HCT116 (cell line): ENCODE measurements around the gene EXOSC7.

Experiments used
- EZH2 ChIP-seq: fragments of 200-600 bp; sonication (generic); IDR thresholded peaks from 2 replicates; pipeline ENCODE4 v1.6.1; 2017; ENCODE audit warnings: antibody characterized with exemption, mixed run types
- EZH2phosphoT487 ChIP-seq: fragments of 200-600 bp; IDR thresholded peaks from 2 replicates; pipeline ENCODE4 v1.6.1; 2018; ENCODE audit warnings: antibody characterized with exemption, borderline replicate concordance
- JUND ChIP-seq: IDR thresholded peaks from 2 replicates; pipeline ENCODE4 v1.6.1; 2012
- RAD21 ChIP-seq: IDR thresholded peaks from 2 replicates; pipeline ENCODE4 v1.6.1; 2012; ENCODE audit warnings: low read depth, mild to moderate bottlenecking
- YY1 ChIP-seq: IDR thresholded peaks from 2 replicates; pipeline ENCODE4 v1.6.1; 2011; ENCODE audit warnings: low read length, low read depth, moderate library complexity, mild to moderate bottlenecking; ENCODE audit not compliant: insufficient replicate concordance; ENCODE audit errors: extremely low read depth
- ZFX ChIP-seq: fragments of 450-650 bp; IDR thresholded peaks from 2 replicates; pipeline ENCODE4 v1.6.1; 2017
- TF ChIP-seq, protein P1 (sequence below), 3 experiments: fragments of 200-600 bp in 1 of 3; sonication (generic) in 1 of 3; IDR thresholded peaks in 2 of 3; conservative IDR thresholded peaks in 1 of 3; 2 replicates each; pipeline ENCODE4 v1.5.1; 2012 to 2017; ENCODE audit warnings: low read depth in 2 of 3, low read length in 2 of 3, antibody characterized with exemption in 1 of 3, borderline replicate concordance in 1 of 3, control low read depth in 1 of 3, mild to moderate bottlenecking in 1 of 3, mixed read lengths in 1 of 3, mixed run types in 1 of 3, moderate library complexity in 1 of 3; ENCODE audit not compliant: insufficient read depth in 1 of 3
- TF ChIP-seq, protein P2 (sequence below): IDR thresholded peaks from 2 replicates; pipeline ENCODE4 v1.6.1; 2012; ENCODE audit warnings: low read depth

DNA sequence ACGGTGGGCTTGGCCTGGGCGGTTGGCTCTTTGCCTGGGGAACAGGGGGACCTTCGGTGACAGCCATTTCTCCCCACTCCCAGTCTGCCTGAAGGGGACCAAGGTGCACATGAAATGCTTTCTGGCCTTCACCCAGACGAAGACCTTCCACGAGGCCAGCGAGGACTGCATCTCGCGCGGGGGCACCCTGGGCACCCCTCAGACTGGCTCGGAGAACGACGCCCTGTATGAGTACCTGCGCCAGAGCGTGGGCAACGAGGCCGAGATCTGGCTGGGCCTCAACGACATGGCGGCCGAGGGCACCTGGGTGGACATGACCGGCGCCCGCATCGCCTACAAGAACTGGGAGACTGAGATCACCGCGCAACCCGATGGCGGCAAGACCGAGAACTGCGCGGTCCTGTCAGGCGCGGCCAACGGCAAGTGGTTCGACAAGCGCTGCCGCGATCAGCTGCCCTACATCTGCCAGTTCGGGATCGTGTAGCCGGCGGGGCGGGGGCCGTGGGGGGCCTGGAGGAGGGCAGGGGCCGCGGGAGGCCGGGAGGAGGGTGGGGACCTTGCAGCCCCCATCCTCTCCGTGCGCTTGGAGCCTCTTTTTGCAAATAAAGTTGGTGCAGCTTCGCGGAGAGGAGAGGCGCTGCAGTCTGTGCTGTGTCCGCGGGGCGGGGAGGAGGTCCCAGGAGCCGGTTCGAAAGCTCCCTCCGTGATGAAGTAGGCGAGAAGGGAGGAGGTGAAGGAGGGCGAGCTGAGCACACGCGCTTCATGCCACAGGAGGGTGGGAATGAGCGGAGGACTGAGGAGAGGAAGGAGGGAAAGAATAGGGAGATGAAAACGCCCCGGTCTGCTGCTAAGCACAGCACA is 59.6 kb downstream of the EXOSC7 start:
- TF ChIP-seq, protein P1, sequence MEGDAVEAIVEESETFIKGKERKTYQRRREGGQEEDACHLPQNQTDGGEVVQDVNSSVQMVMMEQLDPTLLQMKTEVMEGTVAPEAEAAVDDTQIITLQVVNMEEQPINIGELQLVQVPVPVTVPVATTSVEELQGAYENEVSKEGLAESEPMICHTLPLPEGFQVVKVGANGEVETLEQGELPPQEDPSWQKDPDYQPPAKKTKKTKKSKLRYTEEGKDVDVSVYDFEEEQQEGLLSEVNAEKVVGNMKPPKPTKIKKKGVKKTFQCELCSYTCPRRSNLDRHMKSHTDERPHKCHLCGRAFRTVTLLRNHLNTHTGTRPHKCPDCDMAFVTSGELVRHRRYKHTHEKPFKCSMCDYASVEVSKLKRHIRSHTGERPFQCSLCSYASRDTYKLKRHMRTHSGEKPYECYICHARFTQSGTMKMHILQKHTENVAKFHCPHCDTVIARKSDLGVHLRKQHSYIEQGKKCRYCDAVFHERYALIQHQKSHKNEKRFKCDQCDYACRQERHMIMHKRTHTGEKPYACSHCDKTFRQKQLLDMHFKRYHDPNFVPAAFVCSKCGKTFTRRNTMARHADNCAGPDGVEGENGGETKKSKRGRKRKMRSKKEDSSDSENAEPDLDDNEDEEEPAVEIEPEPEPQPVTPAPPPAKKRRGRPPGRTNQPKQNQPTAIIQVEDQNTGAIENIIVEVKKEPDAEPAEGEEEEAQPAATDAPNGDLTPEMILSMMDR (IDR thresholded peaks at IDR 0.05 in 2 of 3, conservative IDR thresholded peaks at IDR 0.05 in 1 of 3; ENCODE audit: borderline replicate concordance in 1 of 3, insufficient read depth in 1 of 3, low read depth in 2 of 3, low read length in 2 of 3), result no peak
- no peak for TF ChIP-seq EZH2
- TF ChIP-seq JUND, result no peak
- no peak for TF ChIP-seq EZH2phosphoT487
- TF ChIP-seq, protein P2, sequence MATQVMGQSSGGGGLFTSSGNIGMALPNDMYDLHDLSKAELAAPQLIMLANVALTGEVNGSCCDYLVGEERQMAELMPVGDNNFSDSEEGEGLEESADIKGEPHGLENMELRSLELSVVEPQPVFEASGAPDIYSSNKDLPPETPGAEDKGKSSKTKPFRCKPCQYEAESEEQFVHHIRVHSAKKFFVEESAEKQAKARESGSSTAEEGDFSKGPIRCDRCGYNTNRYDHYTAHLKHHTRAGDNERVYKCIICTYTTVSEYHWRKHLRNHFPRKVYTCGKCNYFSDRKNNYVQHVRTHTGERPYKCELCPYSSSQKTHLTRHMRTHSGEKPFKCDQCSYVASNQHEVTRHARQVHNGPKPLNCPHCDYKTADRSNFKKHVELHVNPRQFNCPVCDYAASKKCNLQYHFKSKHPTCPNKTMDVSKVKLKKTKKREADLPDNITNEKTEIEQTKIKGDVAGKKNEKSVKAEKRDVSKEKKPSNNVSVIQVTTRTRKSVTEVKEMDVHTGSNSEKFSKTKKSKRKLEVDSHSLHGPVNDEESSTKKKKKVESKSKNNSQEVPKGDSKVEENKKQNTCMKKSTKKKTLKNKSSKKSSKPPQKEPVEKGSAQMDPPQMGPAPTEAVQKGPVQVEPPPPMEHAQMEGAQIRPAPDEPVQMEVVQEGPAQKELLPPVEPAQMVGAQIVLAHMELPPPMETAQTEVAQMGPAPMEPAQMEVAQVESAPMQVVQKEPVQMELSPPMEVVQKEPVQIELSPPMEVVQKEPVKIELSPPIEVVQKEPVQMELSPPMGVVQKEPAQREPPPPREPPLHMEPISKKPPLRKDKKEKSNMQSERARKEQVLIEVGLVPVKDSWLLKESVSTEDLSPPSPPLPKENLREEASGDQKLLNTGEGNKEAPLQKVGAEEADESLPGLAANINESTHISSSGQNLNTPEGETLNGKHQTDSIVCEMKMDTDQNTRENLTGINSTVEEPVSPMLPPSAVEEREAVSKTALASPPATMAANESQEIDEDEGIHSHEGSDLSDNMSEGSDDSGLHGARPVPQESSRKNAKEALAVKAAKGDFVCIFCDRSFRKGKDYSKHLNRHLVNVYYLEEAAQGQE, result no peak
- no peak for TF ChIP-seq YY1
- no peak for TF ChIP-seq RAD21
- no peak for TF ChIP-seq ZFX
